GM12892 (cell line): ENCODE data around the gene THRB.
A peak's percentile ranks its signal among the peaks of the same experiment; 100 is the strongest.

ENCODE experiments used
- DNase-seq: peaks from one replicate; pipeline ENCODE4 v3.0.0; 2011; ENCODE audit not compliant: insufficient read length
- FAIRE-seq: peaks from 2 replicates; lab custom pipeline; 2011; peaks lifted over from hg19 to GRCh38; lab: Jason Lieb, UNC
- POLR2A ChIP-seq: IDR thresholded peaks from 2 replicates; pipeline ENCODE4 v1.6.1; 2011; ENCODE audit warnings: low read depth, low read length, control low read depth
- POLR2AphosphoS5 ChIP-seq: IDR thresholded peaks from 2 replicates; pipeline ENCODE4 v1.6.1; 2011; ENCODE audit warnings: low read depth, low read length, control low read depth
- TAF1 ChIP-seq: IDR thresholded peaks from 2 replicates; pipeline ENCODE4 v1.6.1; 2011; ENCODE audit warnings: low read depth, mild to moderate bottlenecking, control low read depth, low read length, borderline replicate concordance

The THRB gene

DNA sequence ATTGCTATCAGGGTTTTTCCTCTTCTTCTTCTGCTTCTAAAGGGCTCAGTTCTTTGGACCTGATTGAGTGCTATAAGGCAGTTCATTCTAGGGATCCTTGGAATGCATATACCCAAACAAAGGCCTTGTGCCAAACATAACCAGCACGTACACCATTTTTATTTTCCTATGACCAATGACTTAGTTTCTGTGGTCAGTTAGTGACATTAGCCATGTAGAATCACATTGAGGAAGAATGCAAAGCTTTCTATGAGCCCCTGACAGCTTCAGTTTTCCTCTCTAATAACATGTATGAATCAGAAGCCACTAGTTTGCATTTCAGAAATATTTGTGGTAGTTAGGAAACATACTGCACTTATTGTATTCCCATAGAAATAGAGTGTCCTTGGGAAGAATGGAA lies 240.0 kb downstream of the THRB start:
- TF ChIP-seq TAF1 (no peak), POLR2AphosphoS5 (no peak), POLR2A (no peak)

DNA sequence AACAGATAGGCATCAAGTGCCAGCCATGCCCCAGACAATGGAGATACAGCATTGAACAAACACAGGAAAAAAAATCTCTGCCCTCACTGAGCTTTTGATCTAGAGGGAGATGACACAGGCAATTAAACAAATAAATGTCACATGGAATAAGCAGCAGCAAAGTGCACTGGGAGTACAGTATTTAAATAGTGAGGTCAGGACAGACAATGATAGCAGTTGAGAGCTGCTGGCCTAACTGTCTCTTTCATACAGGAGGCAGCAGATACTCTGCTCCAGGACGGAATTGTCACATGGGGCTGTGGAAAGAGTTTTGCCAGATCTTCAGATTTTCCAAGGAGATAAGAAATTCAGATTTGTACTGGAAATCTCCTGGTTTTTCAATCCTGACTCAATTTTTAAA lies 241.3 kb downstream of the THRB start:
- no peak for FAIRE-seq
- no peak for TF ChIP-seq POLR2A
- no peak for TF ChIP-seq TAF1
- TF ChIP-seq POLR2AphosphoS5 = no peak
- no peak for DNase-seq

More for the DNA sequence above, 240.0 kb downstream of the THRB start:
- DNase-seq (no peak), FAIRE-seq (no peak)

DNA sequence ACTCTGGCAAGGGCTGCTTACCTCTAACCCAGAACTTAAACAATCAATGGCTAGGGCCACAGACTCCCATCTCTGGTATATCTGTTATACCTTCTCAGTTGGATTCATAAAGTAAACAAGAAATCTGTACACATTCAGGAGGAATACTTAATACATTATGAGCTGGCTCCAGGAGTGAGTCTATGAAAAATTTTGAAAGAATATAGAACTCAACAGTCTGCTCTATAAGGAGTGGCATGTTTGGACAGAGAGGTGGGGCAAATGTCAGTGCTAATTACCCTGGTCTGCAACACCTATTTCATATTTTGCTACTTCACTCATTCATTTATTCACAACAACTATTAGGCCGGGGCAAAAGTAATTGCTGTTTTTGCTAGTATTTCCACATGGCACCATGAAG lies 245.1 kb downstream of the THRB start:
- DNase-seq (no peak), FAIRE-seq (no peak)
- TF ChIP-seq POLR2AphosphoS5 = no peak
- no peak for TF ChIP-seq TAF1
- TF ChIP-seq POLR2A = no peak

DNA sequence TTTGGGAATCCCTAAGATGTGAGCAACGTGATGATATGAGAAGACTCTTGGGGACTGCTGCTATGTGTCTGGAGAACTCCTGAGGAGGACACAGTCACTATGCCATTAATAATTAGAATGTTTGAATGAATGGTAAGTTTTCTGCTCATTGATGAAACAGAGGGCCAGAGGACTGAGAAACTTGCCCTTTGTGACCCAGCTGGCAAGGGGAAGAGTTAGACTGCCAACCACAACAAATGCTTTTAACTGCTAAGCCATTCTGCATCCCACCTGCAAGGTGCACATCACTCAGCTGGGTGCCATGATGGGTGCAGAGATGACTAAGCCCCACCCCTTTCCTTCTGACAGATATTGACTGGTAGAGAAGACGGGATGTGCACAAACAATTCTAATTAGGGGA lies 249.6 kb downstream of the THRB start:
- no peak for TF ChIP-seq POLR2A
- no peak for TF ChIP-seq TAF1
- TF ChIP-seq POLR2AphosphoS5 = no peak
- FAIRE-seq (no peak), DNase-seq (no peak)

DNA sequence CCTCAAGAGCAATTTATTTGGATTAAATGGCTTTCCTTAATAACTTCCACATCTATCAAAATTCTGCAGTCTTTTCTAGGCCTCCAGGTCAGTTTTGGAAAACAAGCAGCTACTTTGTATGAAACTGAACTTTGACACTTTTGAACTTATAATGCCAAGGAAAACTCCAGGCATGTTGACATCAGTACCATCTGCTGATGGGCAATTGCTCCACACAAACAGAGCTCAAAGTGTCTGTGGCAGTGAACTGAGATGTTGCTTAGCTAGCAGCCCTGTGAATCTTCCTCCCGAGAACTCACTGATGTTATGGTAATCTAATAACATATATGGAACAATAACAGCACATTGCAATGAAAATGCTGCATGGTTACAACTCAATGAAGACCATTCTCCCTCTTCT lies 250.2 kb downstream of the THRB start:
- no peak for TF ChIP-seq TAF1
- FAIRE-seq (no peak), DNase-seq (no peak)

DNA sequence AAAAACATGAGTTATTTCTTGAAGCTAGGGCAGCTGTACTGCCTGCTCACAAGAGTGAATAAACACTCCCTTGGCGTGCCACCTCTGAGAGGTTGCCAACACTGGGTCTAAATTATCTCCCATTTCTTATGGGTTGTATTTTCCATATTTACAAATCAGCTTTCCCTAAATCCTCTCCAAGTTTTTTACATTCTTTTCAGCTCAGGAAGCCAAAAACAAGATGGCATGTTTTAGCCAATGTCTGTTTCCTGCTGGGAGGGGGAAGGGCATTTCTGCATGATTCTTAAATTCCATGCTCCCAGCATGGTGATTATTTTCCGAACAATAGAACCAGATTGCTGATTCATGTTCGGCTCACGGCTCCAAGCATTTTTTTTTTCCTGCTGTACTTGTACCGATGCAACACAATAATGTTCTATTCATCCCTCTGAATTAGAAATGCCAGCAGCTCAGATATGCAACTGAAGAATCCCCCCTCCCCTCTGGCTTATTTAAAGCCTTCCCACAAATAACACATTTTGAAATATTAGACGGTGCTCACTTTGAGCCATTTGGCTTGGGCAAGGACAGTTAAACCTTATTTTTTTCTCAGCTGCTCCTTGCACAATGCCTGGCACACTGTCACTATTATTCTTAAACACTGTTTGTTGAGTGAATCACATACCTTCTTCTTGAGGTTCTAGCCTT lies 252.5 kb downstream of the THRB start:
- DNase-seq (no peak), FAIRE-seq (no peak)
- TF ChIP-seq TAF1 = no peak
- no peak for TF ChIP-seq POLR2A
- TF ChIP-seq POLR2AphosphoS5 = no peak

DNA sequence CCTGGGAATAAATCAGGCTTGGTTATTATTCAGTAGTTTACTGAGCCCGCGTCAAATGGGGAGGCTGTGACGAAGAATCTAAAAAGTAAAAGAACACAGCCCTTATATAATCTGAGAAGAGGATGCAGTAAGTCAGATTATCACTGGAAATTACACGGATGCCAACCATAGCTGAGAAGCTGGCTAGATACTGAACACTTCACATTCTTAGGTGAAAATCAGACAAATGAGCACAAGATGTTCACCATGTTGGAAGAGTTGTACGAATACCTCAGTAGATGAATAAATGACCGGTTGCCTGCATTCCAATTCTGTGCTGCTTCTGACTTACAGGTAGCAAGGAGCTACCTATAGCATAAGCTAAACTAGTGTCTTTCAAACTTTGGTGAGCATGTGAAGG lies 254.3 kb downstream of the THRB start:
- DNase-seq = no peak
- TF ChIP-seq POLR2AphosphoS5 (no peak), POLR2A (no peak)
- FAIRE-seq = no peak

DNA sequence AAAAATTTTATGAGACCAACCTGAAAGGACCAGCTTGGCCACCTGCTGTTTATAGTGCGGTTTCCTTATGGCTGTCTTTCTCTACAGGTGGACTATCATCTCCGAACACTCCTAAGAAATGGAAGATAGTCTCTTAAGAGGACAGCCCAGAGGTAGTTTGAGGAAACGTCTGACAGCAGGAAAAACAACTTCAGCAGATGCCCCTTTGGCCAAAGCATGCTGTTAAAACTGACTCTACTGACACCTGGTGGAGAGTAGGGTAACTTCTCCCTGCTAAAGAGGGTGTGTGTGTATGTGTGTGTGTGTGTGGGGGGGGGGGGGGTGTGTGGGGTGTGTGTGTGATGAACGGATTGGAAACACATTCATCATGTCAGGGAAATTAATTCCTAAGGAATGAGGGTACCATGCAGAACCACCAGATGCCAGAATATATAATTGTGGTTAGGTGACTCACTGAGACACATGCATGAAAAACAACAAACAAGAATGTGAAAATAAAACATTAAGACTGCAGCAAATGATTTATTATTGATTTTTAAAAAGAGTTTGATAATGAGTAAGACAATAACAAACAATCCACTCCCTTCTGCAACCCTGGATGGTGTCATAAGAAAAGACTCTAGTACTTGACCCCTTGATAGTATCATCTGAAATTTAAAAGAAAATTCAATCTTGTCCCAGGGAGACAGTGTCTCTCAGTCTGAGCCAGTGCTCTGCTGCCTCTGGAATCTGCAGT lies 256.5 kb downstream of the THRB start:
- TF ChIP-seq POLR2A (no peak), POLR2AphosphoS5 (no peak), TAF1 (no peak)
- peak; percentile 5 for DNase-seq
- no peak for FAIRE-seq

DNA sequence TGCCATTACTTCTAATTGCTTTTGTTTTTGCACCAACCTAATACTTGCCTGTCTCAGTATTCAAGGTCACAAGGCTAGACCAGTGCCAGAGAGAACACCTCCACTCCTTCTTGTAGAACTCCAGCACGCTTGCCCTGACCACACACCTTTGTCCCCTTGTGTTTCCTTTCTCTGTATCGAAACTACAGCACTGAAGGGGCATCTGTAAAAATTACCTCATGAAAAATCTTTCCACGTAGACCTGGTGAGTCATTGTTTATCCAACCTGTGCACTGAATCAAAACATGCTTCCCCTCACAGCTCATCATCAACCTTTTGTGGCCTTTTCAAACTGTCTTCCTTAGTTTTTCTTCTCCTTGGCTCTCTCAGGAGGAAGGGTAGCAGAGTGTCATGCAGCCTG lies 259.5 kb downstream of the THRB start:
- DNase-seq (no peak), FAIRE-seq (no peak)
- TF ChIP-seq TAF1 = no peak
- no peak for TF ChIP-seq POLR2AphosphoS5

DNA sequence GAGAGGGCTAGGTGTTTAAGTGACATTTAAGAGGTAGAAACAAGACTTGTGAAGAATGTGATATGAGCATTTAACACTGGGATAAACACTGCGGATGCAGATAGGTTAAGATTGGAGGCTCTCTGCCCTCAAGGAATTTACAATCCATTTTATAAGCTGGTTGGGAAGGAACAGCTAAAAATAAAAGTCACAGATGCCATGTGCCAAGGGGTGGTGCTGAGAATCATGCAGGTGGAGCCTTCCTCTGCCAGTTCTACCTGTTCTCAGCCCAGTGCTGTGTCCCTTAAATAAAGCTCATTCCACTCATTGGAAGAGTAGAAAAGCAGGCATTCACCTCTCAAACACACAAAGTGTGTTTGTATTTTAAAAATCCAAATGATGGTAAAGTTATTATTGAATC lies 261.9 kb downstream of the THRB start:
- DNase-seq (no peak), FAIRE-seq (no peak)
- TF ChIP-seq POLR2A = no peak
- no peak for TF ChIP-seq TAF1
- TF ChIP-seq POLR2AphosphoS5 = no peak

DNA sequence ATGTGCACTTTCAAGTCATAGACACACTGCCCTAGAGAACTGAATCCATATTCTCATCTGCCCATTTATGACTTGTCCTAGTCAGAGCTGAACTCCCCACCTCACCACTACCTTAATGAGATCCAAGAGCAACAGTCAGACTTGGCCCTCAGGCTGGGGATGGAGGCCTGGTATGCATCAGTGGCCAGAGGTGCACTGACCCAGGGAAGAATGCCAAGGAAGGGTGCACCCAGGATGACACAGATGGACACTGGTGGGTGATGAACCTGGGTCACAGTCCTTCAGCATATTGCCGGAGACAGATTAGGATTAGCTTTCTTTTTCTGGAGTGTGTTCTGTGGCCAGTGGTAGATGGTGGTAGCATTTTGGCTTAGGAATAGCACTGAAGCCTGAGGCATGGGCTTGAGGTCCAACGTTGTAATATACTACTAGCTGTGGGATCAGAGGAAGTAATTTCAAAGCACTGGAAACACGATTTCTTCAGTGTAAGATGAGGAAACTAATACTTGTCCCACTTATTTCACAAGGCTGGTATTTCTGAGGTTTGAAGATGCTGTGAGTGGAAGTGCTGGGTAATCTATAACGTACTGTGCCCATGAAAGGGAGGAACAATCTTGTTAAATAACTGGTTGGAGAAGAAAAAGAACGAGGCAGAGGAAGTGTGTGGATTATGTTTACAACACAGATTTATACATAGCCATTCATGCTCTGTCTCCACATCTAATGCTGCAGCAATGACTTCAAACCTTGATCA lies 265.0 kb downstream of the THRB start:
- no peak for FAIRE-seq
- no peak for DNase-seq
- TF ChIP-seq POLR2AphosphoS5 (no peak), POLR2A (no peak), TAF1 (no peak)
